ENCODE results near the gene TMEM233. TPM values are rescaled to one million over a fixed set of nuclear protein-coding genes. Genes with fewer than 3 reads are reported as not detected.

TMEM233 gene
- total and polyA plus RNA-seq, 9 of the 15 experiments (the other 6 are each of a cell fraction or from before 2014, with no cell fraction given), result 0.04 to 0.17 (median 0.07) TPM; not detected in 2

- TF ChIP-seq SRF (CRISPR knock-in tag; IDR thresholded peaks at IDR 0.05) (no peak), BACH1 (tag; IDR thresholded peaks at IDR 0.05) (peak; percentile 95), TFAP4 (CRISPR knock-in tag; IDR thresholded peaks at IDR 0.05; ENCODE audit: borderline replicate concordance) (peak; percentile 70; the same call in 1 of the 2 replicates), RBM25 (IDR thresholded peaks at IDR 0.05; ENCODE audit: low read depth, low read length, severe bottlenecking) (no peak), ZNF318 (IDR thresholded peaks at IDR 0.05; ENCODE audit: borderline replicate concordance in 1 of 2, low read depth in 1 of 2) (peak; percentile 87 to 97; a peak in 3 of 4 replicates), SNAPC5 (CRISPR knock-in tag; IDR thresholded peaks at IDR 0.05) (no peak), CREBBP (IDR thresholded peaks at IDR 0.05; ENCODE audit: low read depth, low read length) (no peak), E2F4 (CRISPR knock-in tag; IDR thresholded peaks at IDR 0.05; ENCODE audit: low read depth) (no peak), CLOCK (CRISPR knock-in tag; IDR thresholded peaks at IDR 0.05; ENCODE audit: borderline replicate concordance) (peak; percentile 80; the same call in 1 of the 2 replicates), SNIP1 (IDR thresholded peaks at IDR 0.05; ENCODE audit: low read depth) (no peak), ZNF232 (CRISPR knock-in tag; IDR thresholded peaks at IDR 0.05) (no peak), POLR2A (conservative IDR thresholded peaks at IDR 0.05) (no peak), IRF2 (CRISPR knock-in tag; IDR thresholded peaks at IDR 0.05) (no peak)
Measured at GRCh38 chr12:119665164-119665929, 71.8 kb downstream of the TMEM233 start (continued).

Measured in K562 (cell line).